SK-N-SH treated with all-trans-retinoic acid at 6 μM for 48 hours (cell line): ENCODE results near the gene MBD5.

ENCODE experiments used
- ATAC-seq: fragments of 200-7000 bp; cut with Tn5 transposase; 3 replicates; pipeline ENCODE4 v1.9.1; 2020; ENCODE audit warnings: mild to moderate bottlenecking, moderate library complexity
- ARNTL ChIP-seq: fragments of 450-650 bp; formaldehyde crosslinking; IDR thresholded peaks from 2 replicates; pipeline ENCODE4 v1.5.0; 2020; ENCODE audit warnings: low read depth, mild to moderate bottlenecking, moderate library complexity, borderline replicate concordance
- BACH2 ChIP-seq: fragments of 250-450 bp; sonication (Bioruptor Pico); IDR thresholded peaks from 2 replicates; pipeline ENCODE4 v1.9.0; 2021; ENCODE audit warnings: mild to moderate bottlenecking, borderline replicate concordance
- CREB5 ChIP-seq: fragments of 250-450 bp; sonication (Bioruptor Pico); IDR thresholded peaks from 2 replicates; pipeline ENCODE4 v1.5.1; 2020; ENCODE audit warnings: low read depth, mild to moderate bottlenecking, moderate library complexity
- CSRNP3 ChIP-seq: fragments of 250-450 bp; sonication (Bioruptor Pico); IDR thresholded peaks from 2 replicates; pipeline ENCODE4 v1.5.1; 2021; ENCODE audit warnings: mild to moderate bottlenecking, moderate library complexity
- ESRRG ChIP-seq: fragments of 250-450 bp; sonication (Bioruptor Pico); IDR thresholded peaks from 2 replicates; pipeline ENCODE4 v1.6.1; 2021; ENCODE audit warnings: mild to moderate bottlenecking
- GLIS3 ChIP-seq: fragments of 250-450 bp; sonication (Bioruptor Pico); IDR thresholded peaks from 2 replicates; pipeline ENCODE4 v1.5.0; 2020; ENCODE audit warnings: mild to moderate bottlenecking, moderate library complexity
- ISL1 ChIP-seq: fragments of 250-450 bp; sonication (Bioruptor Pico); IDR thresholded peaks from 2 replicates; pipeline ENCODE4 v2.1.2; 2022; ENCODE audit warnings: mild to moderate bottlenecking, moderate library complexity
- OSR1 ChIP-seq: fragments of 250-450 bp; sonication (Bioruptor Pico); IDR thresholded peaks from 2 replicates; pipeline ENCODE4 v1.8.0; 2022; ENCODE audit warnings: moderate library complexity, mild to moderate bottlenecking, inconsistent platforms
- PATZ1 ChIP-seq: fragments of 250-450 bp; sonication (Bioruptor Pico); IDR thresholded peaks from 2 replicates; pipeline ENCODE4 v1.8.0; 2020; ENCODE audit warnings: mild to moderate bottlenecking, moderate library complexity, borderline replicate concordance
- RARB ChIP-seq: fragments of 250-450 bp; sonication (Bioruptor Pico); IDR thresholded peaks from 2 replicates; pipeline ENCODE4 v1.8.0; 2021; ENCODE audit warnings: mild to moderate bottlenecking, moderate library complexity
- SNAI2 ChIP-seq: fragments of 250-450 bp; sonication (Bioruptor Pico); IDR thresholded peaks from 2 replicates; pipeline ENCODE4 v1.5.0; 2020; ENCODE audit warnings: mild to moderate bottlenecking, moderate library complexity
- TCF4 ChIP-seq: fragments of 250-450 bp; sonication (Bioruptor Pico); IDR thresholded peaks from 2 replicates; pipeline ENCODE4 v1.8.0; 2021; ENCODE audit warnings: mild to moderate bottlenecking, moderate library complexity, borderline replicate concordance
- TOX ChIP-seq: fragments of 250-450 bp; sonication (Bioruptor Pico); IDR thresholded peaks from 2 replicates; pipeline ENCODE4 v1.8.0; 2021; ENCODE audit warnings: mild to moderate bottlenecking, moderate library complexity, borderline replicate concordance
- TSHZ2 ChIP-seq: fragments of 250-450 bp; sonication (Bioruptor Pico); IDR thresholded peaks from 2 replicates; pipeline ENCODE4 v1.5.0; 2020; ENCODE audit warnings: mild to moderate bottlenecking, moderate library complexity
- ZC3H10 ChIP-seq: fragments of 250-450 bp; sonication (Bioruptor Pico); IDR thresholded peaks from 2 replicates; pipeline ENCODE4 v1.5.1; 2021; ENCODE audit warnings: mild to moderate bottlenecking, moderate library complexity
- ZFP3 ChIP-seq: fragments of 250-450 bp; sonication (Bioruptor Pico); IDR thresholded peaks from 2 replicates; pipeline ENCODE4 v1.5.0; 2020; ENCODE audit warnings: mild to moderate bottlenecking, moderate library complexity
- ZFP30 ChIP-seq: fragments of 450-650 bp; formaldehyde crosslinking; IDR thresholded peaks from 2 replicates; pipeline ENCODE4 v1.5.0; 2022; ENCODE audit warnings: mild to moderate bottlenecking, moderate library complexity
- ZNF565 ChIP-seq: fragments of 450-650 bp; formaldehyde crosslinking; conservative IDR thresholded peaks from 2 replicates; pipeline ENCODE4 v1.5.0; 2020; ENCODE audit warnings: low read depth, mild to moderate bottlenecking, moderate library complexity
- ZNF70 ChIP-seq: fragments of 450-650 bp; formaldehyde crosslinking; IDR thresholded peaks from 2 replicates; pipeline ENCODE4 v1.5.0; 2020; ENCODE audit warnings: mild to moderate bottlenecking, moderate library complexity
- ZNF8 ChIP-seq: fragments of 450-650 bp; formaldehyde crosslinking; IDR thresholded peaks from 2 replicates; pipeline ENCODE4 v1.5.0; 2020; ENCODE audit warnings: mild to moderate bottlenecking, moderate library complexity

MBD5 gene

GRCh38 chr2:148218326-148219075, 197.6 kb downstream of the MBD5 start:
- no peak for ATAC-seq
- TF ChIP-seq ZNF8 (CRISPR knock-in tag) (no peak), PATZ1 (no peak), TOX (no peak), ARNTL (CRISPR knock-in tag) (no peak), ZC3H10 (no peak), ZFP30 (CRISPR knock-in tag) (no peak), RARB (CRISPR knock-in tag) (no peak), ESRRG (CRISPR knock-in tag) (no peak), TCF4 (CRISPR knock-in tag) (no peak), ISL1 (CRISPR knock-in tag) (no peak), OSR1 (CRISPR knock-in tag) (no peak), ZNF565 (CRISPR knock-in tag) (no peak), ZFP3 (no peak), TSHZ2 (no peak)

- no peak for ATAC-seq
- TF ChIP-seq ZNF8 (CRISPR knock-in tag) (no peak), ZNF70 (CRISPR knock-in tag) (no peak), TOX (no peak)
Measured at GRCh38 chr2:148221166-148221565, 200.3 kb downstream of the MBD5 start.

- TF ChIP-seq ZC3H10: no peak
- no peak for TF ChIP-seq ARNTL (CRISPR knock-in tag)
- no peak for TF ChIP-seq ZNF70 (CRISPR knock-in tag)
- TF ChIP-seq ZNF565 (CRISPR knock-in tag): no peak
- no peak for TF ChIP-seq OSR1 (CRISPR knock-in tag)
- TF ChIP-seq GLIS3: no peak
- no peak for TF ChIP-seq SNAI2 (CRISPR knock-in tag)
- no peak for TF ChIP-seq ZNF8 (CRISPR knock-in tag)
- TF ChIP-seq PATZ1: no peak
- TF ChIP-seq ZFP30 (CRISPR knock-in tag): no peak
- TF ChIP-seq TCF4 (CRISPR knock-in tag): no peak
- TF ChIP-seq CSRNP3: no peak
- no peak for TF ChIP-seq CREB5 (CRISPR knock-in tag)
- no peak for TF ChIP-seq TSHZ2
- no peak for TF ChIP-seq ESRRG (CRISPR knock-in tag)
- TF ChIP-seq BACH2 (CRISPR knock-in tag): no peak
- no peak for TF ChIP-seq TOX
- TF ChIP-seq ZFP3: no peak
Measured at GRCh38 chr2:148221926-148222325, 201.0 kb downstream of the MBD5 start.

More at GRCh38 chr2:148221926-148222325, 201.0 kb downstream of the MBD5 start:
- ATAC-seq: no peak
